Right ventricle myocardium inferior (tissue), 1 donor: ENCODE results near the gene KCTD6. TPM values are rescaled to one million over a fixed set of nuclear protein-coding genes. Genes with fewer than 3 reads are reported as not detected.
"Not testable (repeated sequence)": the region's sequence is repeated elsewhere in the genome, so short reads cannot be mapped to it uniquely, and the experiment has no call there.

Experiments used
- ATAC-seq: fragments of 200-7000 bp; cut with Tn5 transposase; one replicate; pipeline ENCODE4 v1.9.1; 2020; ENCODE audit warnings: mild to moderate bottlenecking, moderate library complexity
- DNase-seq: peaks from one replicate; pipeline ENCODE4 v3.0.0; 2021; ENCODE audit errors: missing footprints
- intact Hi-C: fragments of 100-400 bp; cut with DNase I; formaldehyde crosslinking; loops from one replicate; pipeline ENCODE4 v1.11.0; 2022
- total RNA-seq: library from RNA; stranded (reverse); fragmentation: NEBNext Ultra II Directional; extraction: Animal tissue kit (Norgen Biotek cat#: 25700); gene quantifications from one replicate; pipeline ENCODE4 v1.2.1, GENCODE V29; 2021
- donor health status: DM: no; HTN: yes; CAD: no; lungs with severe emphysema.

The KCTD6 gene
- total RNA-seq, 1 donor from 2014 or later, result 11.3 TPM

DNA sequence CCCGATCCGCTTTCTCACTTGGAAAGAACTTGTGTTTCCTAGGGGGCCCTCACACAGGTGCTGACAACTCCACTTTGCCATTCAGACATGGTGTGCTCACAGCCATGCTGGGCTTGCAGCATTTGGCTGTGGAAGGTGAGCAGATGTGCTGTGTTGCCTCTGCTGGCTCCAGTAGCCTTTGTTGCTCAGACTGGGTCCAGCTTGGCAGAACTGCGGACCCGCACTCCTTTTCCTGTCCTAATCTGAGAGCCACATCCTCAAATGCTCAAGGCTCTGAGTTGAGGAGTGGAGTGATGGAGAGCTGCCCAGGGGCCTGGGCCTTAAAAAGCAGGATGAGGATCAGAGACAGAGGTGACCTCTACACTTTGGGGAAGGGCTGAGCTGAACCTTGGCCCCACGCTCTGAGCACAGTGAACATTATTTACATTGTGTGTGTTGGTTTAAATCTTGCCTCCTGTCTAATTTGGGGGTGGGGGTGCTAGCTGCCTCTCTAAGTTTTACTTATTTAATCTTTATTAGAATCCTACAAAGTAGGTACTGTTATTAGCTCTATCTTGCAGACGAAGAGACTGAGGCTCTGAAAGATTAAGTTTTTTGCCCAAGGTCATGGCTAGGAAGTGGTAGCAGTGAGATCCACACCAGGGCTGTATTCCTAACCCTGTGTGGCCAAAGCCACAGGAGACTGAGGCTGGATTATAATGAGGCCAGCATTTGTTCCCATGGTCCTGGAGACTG is 27.9 kb downstream of the KCTD6 start:
- no peak for DNase-seq
- intact Hi-C loops, result no loop called here
- no peak for ATAC-seq

DNA sequence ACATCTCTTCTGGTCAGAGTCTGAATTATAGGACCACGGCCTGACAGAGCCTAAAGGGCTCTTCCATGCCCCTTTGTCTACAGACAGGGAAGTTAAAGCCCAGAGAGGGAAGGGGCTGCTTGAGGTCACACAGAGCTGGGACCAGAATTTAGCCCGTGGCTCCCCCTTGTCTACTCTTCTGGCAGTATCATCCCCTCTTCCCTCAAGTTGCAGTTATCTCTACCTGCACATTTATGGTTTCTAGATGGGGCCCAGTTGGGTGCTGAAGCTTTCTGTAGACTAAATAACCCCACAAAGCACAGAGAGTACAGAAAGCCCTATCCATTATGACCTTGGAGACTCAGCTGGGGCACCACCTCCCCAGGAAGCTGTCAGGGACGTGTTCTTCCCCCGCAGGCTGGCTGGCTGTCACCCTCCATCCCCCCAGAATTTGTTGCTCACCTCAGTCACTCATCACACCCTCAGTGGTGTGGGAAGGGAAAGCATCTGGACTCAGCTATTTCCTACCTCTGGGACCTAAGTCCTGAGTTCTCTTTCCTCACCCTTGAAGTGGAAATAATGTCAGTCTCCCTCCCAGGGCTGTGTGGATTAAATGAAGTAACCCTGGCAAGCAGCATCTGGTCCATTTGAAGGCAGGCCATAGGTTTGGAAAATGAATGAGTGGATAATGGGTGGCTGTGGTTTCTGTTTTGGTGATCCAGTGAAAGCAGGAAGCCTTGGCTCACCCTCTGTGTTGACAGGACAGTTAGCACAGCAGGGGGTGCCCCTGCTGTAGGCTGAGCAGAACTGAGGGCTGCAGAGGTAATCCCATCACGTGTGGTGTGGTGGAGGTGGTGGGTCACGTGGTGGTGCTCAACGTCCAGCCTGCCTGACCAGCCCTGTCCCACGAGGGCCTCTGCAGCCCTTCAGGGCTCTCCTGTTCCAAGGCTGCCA is 28.8 kb downstream of the KCTD6 start:
- ATAC-seq (no peak), DNase-seq (no peak)
- intact Hi-C loops, result no loop called here

DNA sequence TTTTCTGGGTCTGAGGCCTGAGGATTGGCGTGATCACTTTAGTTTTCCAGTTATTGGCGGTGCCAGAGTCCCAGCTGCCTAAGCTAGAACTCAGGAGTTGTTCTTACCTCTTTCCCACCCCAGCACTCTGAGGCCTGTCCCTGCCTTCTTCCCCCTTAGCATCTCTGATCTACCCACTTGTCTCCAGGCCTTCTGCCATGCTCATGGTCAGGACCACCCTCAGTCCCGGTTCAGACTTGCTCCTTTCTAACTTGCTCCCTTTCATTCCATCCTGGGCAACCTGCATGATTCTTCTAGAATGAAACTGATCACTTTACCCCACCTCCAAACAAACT is 29.4 kb downstream of the KCTD6 start:
- no peak for DNase-seq
- intact Hi-C loops, result no loop called here
- ATAC-seq, result no peak

DNA sequence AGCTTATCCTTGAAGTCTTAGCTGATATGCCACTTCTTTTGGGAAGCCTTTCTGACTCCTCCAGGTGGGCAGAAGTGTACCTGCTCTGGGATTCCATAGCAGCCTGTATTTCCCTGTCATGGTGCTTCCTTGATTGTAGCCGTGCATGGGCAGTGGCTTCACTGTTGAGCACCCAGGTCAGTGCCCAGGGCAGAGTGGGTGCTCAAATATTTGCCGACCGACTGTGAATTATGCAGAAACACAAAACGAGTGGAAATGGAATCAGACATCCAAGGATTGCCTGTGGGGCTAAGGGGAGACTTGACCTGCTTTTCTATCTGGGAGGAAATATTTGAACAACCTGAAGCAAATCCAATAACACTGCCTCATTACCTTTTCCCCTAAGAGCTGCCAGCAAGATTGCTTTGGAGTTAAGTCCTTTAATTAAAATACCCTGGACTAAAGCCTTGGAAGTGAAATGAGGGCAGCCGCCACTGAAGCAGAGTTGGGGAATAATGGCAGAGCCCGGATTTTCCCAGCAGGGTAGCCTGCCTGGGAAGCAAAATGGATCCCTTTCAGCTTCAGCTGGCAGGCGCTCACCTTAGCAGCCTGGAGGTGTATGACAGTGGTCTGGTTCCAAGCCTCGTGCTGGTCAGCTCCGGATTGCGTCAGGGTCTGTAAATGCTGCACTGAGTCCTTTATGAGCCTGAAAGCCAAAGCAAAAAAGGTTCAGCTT is 30.2 kb downstream of the KCTD6 start:
- intact Hi-C loops, result no loop called here
- ATAC-seq (no peak), DNase-seq (no peak)

DNA sequence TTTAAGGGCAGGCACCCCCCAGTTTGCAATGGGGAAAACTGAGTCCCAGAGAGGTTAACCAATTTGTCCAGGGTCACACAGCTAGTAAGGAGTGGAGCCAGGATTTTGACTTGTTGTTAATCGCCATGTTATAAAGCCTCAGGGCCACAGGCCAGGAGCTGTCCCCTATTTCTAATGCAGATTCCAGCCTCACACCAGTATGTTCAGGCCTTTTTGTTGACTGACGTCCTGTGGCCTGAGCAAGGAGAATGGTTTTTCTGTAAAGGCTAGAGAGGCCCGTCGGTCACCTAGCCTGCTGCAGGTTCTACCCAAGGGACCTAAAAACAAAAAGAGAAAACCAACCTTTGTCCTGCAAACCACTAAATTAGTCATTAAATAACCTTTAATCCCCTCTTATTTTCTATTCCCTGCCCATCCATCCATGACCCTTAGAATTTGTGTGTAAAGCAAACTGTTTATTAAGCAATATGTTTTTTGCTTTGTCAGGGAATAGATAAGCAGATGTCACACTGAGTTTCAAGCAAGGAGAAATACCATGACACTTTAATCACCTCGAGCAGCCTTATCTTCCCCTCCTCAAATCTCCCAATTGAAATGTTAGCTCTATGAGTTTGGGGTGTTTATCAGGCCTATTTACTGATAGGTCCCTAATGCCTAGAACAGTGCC is 31.0 kb downstream of the KCTD6 start:
- intact Hi-C loops, result no loop called here
- no peak for ATAC-seq
- no peak for DNase-seq

DNA sequence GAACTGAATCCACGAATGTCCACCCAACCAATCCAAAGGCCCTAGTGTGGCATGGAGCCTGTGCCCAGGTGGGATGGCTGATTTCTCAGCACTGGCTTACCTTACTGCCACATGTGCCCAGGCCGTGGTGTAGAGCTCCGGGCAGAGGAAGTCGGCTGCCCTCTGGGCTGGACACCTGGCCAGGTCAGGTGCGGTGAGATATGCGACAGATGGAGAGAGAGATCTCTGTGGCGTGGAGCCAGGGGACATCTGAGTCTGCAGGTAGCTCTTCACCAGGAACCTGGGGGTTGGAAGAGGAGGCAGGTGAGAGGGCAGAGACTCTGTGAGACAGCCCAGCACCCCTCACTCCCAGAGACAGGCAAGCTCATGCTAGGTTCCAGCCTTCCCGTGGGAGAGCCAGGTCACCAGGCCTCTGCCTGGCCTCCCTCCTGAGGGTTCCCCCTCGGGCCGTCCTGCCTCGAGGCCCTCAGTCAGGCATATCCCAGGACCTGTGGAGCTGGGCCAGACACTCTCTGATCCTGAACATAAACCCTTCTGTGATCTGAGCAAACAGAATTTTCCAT is 32.5 kb downstream of the KCTD6 start:
- DNase-seq, result no peak
- no peak for ATAC-seq
- intact Hi-C loops, result no loop called here

DNA sequence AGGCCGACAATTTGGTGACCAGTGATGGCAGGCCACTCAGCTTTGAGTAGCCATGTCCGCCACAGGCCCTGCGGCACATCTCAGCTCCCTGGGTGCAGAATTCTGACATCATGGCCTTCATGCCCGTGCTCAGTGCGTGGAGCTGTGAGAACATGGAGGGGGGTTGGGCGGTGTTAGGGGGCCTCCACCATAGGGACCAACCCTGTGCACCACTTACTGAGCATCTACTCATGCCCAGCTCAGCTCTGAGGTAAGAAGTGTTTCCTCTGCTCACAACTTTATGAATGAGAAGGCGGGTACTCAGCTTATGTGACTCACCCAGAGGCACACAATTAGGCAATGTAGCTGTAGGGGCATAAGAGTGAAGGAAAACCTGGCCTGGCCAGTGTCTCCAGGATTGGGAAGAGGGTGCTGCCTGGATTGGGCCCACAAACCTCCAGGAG is 34.6 kb downstream of the KCTD6 start:
- intact Hi-C loops, result no loop called here
- ATAC-seq (no peak), DNase-seq (no peak)

DNA sequence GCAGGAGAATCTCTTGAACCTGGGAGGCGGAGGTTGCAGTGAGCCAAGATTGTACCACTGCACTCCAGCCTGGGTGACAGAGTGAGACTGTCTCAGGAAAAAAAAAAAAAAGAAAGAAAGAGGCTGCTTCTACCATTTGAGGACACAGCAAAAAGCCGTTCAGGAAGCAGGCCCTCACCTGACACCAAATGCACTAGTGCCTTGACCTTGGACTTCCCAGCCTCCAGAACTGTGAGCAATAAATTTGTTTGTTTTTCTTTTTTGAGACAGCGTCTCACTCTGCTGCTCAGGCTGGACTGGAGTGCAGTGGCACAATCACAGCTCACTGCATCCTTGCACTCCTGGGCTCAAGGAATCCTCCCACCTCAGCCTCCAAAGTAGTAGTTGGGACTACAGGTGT is 35.5 kb downstream of the KCTD6 start:
- intact Hi-C loops, DNase-seq: not testable (repeated sequence)

DNA sequence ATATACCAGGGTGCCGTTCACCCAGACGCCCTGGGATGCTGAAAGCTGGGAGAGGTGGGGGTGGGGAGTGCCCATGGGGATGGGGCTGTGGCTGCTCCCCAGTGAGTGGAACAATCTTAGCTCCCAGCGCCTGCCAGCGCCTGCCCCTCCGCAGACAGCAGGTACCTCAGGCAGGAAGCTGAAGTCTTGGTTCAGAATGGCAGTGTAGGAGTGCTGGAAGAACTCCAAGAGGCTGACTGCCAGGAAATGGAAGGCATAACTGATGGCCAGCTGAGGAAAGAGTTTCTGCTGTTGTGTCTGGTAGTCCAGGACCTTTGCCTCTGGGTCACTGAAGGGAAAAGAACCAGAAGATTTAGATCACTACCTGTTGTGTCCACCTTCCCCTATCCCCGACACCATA is 36.7 kb downstream of the KCTD6 start:
- ATAC-seq, result no peak
- intact Hi-C loops, result no loop called here
- DNase-seq, result no peak

More for the DNA sequence above, 35.5 kb downstream of the KCTD6 start:
- not testable (repeated sequence) for ATAC-seq

DNA sequence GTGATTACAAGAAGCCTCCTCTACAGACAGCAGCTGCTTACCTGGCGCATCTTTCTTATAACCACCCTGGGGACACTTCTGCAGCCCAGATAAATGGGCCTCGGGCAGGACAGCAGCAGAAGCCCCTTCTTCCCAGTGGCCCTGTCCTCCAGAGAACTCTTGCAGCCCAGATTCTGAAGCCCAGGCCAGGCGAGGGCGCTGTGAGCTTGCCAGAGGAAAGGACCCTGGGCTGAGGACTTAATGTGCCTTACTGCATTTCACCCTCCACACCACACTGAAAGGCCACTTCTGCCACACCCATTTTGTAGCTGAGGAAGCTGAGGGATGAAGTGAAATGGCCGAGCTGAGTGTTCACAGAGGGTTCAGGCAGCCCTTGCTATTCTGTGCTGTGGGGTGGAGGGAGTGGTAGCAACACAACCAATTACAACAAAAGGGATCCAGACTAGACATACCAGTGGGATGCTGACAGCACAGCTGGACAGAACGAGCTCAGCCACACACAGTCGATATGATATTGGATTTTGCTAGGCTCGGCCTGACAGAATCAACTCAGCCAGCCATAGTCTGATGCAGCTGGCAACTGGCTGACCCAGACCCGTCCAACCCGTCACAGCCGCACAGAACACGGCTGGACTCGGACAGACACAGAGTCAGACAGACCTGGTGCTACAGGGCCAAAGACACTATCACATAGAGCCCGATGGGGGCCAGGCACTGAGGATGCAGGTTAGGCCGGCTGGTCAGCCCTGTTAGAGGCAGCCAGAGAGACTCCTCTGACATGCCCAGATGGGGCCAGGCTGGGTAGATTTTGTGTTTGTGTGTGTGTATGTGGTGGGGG is 37.8 kb downstream of the KCTD6 start:
- ATAC-seq (no peak), DNase-seq (no peak)
- intact Hi-C loops, result loop anchor here (5.0 kb wide), 2 partner anchors 207 to 222 kb away; partner anchors contain the start of genes HTD2 and RPP14

DNA sequence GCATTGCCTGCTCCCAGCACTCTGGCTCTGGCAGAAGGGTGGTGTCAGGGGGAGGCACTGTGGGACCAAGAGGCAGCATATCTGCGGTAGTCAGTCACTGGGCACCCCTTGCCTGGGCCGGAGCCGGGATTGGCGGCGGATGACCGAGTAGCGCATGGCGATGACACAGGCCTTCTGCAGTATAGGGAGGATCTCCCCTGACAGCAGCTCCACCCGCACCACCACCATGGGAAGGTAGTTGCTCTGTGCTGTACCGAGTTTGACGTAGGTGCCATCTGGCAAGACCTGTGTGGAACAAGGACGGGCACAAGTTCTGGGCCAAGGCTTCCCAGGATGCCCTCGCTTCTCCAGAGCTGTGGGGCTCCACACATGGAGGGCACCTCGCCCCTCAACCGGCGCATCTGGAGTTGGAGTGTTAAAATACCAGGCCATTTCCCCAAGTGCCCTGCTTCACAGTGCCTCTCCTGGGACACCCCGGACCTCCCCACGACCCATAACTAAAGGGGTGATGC is 38.5 kb downstream of the KCTD6 start:
- intact Hi-C loops, result loop anchor here (5.0 kb wide), 2 partner anchors 208 to 223 kb away; partner anchors contain the start of genes HTD2 and RPP14
- ATAC-seq (no peak), DNase-seq (no peak)

DNA sequence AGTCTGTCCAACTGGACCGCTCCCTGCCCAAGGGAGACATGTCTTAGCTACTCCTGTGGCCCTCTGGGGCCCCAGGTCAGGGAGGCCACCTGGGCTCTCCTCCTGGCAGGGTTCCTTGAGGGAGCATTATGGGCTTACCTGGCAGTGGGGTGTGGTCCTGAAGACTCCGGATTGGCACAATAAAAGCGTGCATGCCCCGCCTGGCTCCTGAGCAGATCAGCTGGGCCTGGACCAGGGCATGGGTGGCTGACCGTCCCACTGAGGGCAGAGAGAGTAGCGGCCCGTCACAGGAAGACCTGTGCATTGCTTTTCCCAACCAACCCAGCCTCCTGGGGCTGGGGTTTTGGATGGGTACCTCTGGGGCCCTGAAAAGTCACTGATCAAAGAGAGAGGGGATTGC is 39.7 kb downstream of the KCTD6 start:
- intact Hi-C loops, result loop anchor here (5.0 kb wide), 2 partner anchors 209 to 224 kb away; partner anchors contain the start of genes HTD2 and RPP14
- DNase-seq, result no peak
- no peak for ATAC-seq

DNA sequence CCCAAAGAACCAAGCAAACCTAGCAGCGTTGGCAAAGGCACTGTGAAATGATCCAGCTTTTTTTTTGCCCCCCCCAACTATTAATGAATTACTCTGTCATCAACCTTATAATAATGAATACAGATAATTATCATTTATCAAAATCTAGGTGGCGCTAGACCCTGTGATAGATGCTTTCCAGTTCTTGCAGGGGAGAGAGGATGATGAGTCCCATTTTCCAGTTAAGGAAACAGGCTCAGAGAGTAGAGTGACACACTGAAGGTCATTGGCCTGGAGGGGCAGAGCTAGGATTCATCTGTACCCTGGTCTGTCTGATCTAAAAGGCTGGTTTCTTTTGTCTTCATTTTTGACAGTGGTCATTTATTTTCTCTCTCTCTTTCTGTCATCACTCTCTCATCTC is 40.1 kb downstream of the KCTD6 start:
- intact Hi-C loops, result loop anchor here (2.0 to 5.0 kb wide), 3 partner anchors 69 to 225 kb away; partner anchors contain the start of genes HTD2 and RPP14
- DNase-seq (no peak), ATAC-seq (no peak)

DNA sequence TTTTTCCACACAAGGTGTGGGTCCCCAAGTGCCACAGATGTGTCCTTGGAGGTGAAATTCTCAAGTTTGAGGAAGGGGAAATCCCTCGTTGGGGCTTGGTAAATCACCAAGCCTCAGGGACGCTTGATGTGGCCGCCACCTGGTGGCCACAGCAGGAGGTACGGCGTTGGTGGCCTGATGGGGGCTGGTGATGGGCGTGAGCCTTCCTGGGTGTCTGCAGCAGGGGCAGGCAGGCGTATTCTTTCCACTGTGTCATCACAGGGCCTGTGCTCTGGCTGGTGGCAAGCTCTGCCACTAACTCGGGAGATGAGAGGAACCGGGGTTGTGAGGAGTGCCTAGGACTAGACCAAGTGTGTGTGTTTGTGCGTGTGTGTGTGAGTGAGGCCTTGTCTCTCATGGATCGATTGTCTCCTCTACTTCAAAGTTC is 40.9 kb downstream of the KCTD6 start:
- DNase-seq (peak; percentile 87), ATAC-seq (peak; percentile 45)
- intact Hi-C loops, result loop anchor here (2.0 to 5.0 kb wide), 3 partner anchors 70 to 226 kb away; partner anchors contain the start of genes HTD2 and RPP14

DNA sequence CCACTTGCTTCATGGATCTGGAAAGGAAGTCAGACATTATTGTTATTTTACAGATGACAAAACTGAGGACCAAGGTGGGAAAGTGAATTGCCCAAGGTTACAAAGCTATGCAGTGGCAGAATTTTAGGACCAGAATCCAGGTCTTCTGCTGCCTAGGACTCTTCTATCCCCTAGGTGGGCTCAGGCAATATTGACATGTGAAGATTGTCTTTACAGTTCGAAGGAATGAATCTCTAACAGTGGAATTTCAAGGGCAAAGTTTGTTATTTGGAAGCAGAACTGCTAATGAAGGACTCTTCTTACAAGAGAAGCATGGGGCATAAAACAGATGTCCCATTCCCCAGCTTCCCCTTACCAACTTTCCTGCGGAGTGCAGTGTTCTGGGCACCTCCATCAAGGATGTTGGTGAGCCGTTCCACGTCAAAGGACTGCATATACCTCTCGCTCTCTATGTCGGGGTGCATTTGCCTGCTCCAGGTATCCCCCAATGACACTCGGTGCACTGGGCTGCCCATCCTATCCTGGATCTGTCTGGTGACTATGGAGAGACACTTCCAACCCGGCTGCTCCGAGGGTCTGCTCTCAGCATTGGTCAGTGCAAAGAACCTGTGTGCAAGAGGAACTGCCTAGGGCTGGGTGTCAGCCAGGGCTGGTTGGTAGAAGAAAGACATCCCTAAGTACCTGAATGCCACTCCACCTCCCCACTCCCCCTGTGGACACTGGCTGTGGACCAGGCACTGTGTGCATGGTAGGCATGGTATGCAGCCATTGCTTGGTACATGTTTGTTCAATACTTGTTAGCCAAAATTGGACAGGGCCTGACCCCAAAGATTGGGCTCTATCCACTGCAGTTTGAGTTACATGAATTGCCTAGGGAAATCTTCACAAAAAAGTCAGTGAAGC is 42.9 kb downstream of the KCTD6 start:
- DNase-seq (no peak), ATAC-seq (no peak)
- intact Hi-C loops, result loop anchor here (5.0 kb wide), 2 partner anchors 213 to 228 kb away; partner anchors contain the start of genes HTD2 and RPP14
